GM13977 (cell line): Measurements from ENCODE around the gene PLAAT3.
A peak's percentile ranks its signal among the peaks of the same experiment; 100 is the strongest.
"Not testable (repeated sequence)": the region's sequence is repeated elsewhere in the genome, so short reads cannot be mapped to it uniquely, and the experiment has no call there.

Experiments
- DNase-seq: peaks from one replicate; pipeline ENCODE4 v3.0.0; 2012; ENCODE audit warnings: low spot score
- in situ Hi-C: fragments of 300-500 bp; cut with MboI; formaldehyde crosslinking; loops from one replicate; pipeline ENCODE4 v1.12.0; 2022; ENCODE audit warnings: low sequenced_read_pairs, low pct_unique_long_range_greater_than_20kb, mixed read lengths, inconsistent platforms; ENCODE audit not compliant: unreplicated experiment
- TF ChIP-seq, protein P1 (sequence below): IDR thresholded peaks from 2 replicates; pipeline ENCODE4 v1.5.1; 2012; ENCODE audit warnings: mild to moderate bottlenecking, control low read depth; ENCODE audit not compliant: insufficient read depth; ENCODE audit errors: extremely low read depth, missing control alignments

The PLAAT3 gene

DNA sequence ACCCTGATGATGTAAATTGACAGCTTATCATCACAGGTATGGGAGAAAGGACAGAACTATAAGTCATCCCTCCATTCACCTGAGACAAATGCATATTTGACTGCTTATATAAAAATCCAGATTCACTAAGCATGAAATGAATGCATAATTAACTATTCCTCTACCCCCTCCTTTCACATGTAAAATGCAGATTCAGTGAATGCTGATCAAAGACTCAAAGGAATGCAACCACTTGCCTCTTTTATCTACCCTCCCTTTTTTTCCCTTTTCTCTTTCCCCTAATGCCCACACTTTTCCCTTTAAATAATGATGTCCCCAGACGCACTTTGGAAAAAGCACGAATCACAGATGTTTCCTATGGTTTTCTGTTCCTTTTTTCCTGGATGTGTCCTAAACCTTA, 82.1 kb downstream of the PLAAT3 start:
- TF ChIP-seq, protein P1, sequence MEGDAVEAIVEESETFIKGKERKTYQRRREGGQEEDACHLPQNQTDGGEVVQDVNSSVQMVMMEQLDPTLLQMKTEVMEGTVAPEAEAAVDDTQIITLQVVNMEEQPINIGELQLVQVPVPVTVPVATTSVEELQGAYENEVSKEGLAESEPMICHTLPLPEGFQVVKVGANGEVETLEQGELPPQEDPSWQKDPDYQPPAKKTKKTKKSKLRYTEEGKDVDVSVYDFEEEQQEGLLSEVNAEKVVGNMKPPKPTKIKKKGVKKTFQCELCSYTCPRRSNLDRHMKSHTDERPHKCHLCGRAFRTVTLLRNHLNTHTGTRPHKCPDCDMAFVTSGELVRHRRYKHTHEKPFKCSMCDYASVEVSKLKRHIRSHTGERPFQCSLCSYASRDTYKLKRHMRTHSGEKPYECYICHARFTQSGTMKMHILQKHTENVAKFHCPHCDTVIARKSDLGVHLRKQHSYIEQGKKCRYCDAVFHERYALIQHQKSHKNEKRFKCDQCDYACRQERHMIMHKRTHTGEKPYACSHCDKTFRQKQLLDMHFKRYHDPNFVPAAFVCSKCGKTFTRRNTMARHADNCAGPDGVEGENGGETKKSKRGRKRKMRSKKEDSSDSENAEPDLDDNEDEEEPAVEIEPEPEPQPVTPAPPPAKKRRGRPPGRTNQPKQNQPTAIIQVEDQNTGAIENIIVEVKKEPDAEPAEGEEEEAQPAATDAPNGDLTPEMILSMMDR = no peak
- no peak for DNase-seq
- in situ Hi-C loops = no loop called here

DNA sequence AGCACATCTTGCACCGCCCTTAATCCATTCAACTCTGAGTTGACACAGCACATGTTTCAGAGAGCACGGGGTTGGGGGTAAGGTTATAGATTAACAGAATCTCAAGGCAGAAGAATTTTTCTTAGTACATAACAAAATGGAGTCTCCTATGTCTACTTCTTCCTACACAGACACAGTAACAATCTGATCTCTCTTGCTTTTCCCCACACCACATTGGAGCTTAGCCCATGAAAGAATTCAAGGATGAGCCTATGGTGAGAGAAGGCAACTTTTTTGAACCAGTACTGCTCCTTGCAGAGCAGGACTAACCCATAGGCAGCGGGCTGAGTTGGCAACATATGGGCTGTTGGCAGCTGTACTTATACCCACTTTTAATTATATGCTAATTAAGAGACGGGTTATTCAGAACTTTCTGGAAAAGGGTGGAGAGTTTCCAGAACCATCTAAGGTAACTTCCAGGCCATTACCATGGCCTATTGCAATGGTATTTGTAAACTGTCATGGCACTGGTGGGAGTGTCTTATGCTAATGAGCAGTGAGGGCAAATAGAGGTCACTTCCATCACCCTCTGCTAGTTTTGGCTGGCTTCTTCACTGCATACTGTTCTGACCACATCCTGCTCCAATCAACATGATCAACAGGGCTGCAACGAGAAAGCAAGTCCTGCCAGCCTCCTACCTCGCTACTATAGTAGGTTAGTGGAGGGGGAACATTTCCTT, 83.0 kb downstream of the PLAAT3 start:
- in situ Hi-C loops = not testable (repeated sequence)
- peak; percentile 23 for DNase-seq

GRCh38 chr11:63530021-63530420, 84.2 kb downstream of the PLAAT3 start:
- TF ChIP-seq, protein P1 = no peak
- in situ Hi-C loops = no loop called here
- no peak for DNase-seq

DNA sequence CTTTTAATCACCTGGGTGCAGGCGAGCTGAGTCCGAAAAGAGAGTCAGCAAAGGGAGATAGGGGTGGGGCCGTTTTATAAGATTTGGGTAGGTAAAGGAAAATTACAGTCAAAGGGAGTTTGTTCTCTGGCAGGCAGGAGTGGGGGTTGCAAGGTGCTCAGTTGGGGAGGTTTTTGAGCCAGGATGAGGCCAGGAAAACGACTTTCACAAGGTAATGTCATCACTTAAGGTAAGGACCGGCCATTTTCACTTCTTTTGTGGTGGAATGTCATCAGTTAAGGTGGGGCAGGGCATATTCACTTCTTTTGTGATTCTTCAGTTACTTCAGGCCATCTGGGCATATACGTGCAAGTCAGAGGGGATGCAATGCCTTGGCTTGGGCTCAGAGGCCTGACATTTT, 84.9 kb downstream of the PLAAT3 start:
- in situ Hi-C loops, DNase-seq: not testable (repeated sequence)

DNA sequence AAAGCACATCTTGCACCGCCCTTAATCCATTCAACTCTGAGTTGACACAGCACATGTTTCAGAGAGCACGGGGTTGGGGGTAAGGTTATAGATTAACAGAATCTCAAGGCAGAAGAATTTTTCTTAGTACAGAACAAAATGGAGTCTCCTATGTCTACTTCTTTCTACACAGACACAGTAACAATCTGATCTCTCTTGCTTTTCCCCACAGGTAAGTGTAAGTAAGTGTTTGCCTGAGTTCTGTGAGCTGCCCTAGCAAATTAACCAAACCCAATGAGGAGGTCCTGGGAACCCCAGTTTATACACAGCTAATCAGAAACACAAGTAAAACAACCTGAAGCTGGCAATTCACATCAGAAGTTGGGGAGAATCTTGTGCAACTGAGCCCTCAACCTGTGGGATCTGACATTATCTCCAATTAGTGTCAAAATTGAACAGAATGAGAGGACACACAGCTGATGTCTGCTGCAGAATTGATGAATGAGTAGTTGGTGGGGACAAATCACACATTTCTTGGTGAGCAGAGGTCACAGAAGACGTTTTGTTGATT, 85.4 kb downstream of the PLAAT3 start:
- in situ Hi-C loops, DNase-seq: not testable (repeated sequence)

GRCh38 chr11:63528156-63528555, 86.1 kb downstream of the PLAAT3 start:
- in situ Hi-C loops, DNase-seq: not testable (repeated sequence)

DNA sequence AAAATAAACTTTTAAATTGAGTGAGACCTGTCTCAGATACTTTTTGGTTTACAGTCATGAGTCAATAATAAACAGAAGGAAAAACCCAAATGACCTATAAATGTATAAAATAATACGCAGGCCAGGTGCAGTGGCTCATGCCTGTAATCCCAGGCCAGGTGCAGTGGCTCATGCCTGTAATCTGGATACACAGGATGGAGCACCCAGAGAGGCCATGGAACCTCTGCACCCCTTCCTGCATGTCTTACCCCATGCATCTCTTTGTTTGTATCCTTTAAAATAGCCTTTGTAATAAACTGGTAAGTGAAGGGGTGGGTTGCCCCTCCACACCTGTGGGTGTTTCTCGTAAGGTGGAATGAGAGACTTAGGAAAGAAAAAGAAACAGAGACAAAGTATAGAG, 86.6 kb downstream of the PLAAT3 start:
- in situ Hi-C loops = no loop called here
- DNase-seq = no peak
- TF ChIP-seq, protein P1 = no peak
